Central memory CD8-positive, alpha-beta T cell (primary cell): Measurements from ENCODE around the gene SON.

Experiments
- ATAC-seq: fragments of 150-1000 bp; cut with Tn5 transposase; replicated peaks from 2 replicates; pipeline ENCODE4 v1.10.0; 2022; ENCODE audit warnings: mild to moderate bottlenecking, moderate FRiP score, moderate number of reproducible peaks; ENCODE audit not compliant: poor library complexity, severe bottlenecking; ENCODE audit errors: extremely low read depth
- DNase-seq, 2 donors: peaks; one replicate each; pipeline ENCODE4 v3.0.0; 2021; ENCODE audit warnings: low spot score in 2 of 2
- H3K27ac Mint-ChIP-seq: one replicate; pipeline ENCODE4 v1.8.0; 2022; ENCODE audit warnings: low read depth, mild to moderate bottlenecking, moderate library complexity, mixed read lengths
- H3K27me3 Mint-ChIP-seq: one replicate; pipeline ENCODE4 v1.8.0; 2022; ENCODE audit warnings: mixed read lengths
- H3K36me3 Mint-ChIP-seq: one replicate; pipeline ENCODE4 v1.8.0; 2022; ENCODE audit warnings: mild to moderate bottlenecking, moderate library complexity, mixed read lengths; ENCODE audit not compliant: insufficient read depth
- H3K4me1 Mint-ChIP-seq: one replicate; pipeline ENCODE4 v1.8.0; 2022; ENCODE audit warnings: mixed read lengths
- H3K4me3 Mint-ChIP-seq: one replicate; pipeline ENCODE4 v1.8.0; 2022; ENCODE audit warnings: mild to moderate bottlenecking, moderate library complexity, mixed read lengths
- H3K9me3 Mint-ChIP-seq: one replicate; pipeline ENCODE4 v1.8.0; 2022; ENCODE audit warnings: mixed read lengths

The SON gene

DNA sequence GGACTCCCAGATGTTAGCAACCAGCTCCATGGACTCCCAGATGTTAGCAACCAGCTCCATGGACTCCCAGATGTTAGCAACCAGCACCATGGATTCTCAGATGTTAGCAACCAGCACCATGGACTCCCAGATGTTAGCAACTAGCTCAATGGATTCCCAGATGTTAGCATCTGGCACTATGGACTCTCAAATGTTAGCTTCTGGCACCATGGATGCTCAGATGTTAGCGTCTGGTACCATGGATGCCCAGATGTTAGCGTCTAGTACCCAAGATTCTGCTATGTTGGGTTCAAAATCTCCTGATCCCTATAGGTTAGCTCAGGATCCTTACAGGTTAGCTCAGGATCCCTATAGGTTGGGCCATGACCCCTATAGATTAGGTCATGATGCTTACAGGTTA lies 8.8 kb downstream of the SON start:
- no peak for ATAC-seq
- H3K27ac Mint-ChIP-seq: no peak overlapping the region

DNA sequence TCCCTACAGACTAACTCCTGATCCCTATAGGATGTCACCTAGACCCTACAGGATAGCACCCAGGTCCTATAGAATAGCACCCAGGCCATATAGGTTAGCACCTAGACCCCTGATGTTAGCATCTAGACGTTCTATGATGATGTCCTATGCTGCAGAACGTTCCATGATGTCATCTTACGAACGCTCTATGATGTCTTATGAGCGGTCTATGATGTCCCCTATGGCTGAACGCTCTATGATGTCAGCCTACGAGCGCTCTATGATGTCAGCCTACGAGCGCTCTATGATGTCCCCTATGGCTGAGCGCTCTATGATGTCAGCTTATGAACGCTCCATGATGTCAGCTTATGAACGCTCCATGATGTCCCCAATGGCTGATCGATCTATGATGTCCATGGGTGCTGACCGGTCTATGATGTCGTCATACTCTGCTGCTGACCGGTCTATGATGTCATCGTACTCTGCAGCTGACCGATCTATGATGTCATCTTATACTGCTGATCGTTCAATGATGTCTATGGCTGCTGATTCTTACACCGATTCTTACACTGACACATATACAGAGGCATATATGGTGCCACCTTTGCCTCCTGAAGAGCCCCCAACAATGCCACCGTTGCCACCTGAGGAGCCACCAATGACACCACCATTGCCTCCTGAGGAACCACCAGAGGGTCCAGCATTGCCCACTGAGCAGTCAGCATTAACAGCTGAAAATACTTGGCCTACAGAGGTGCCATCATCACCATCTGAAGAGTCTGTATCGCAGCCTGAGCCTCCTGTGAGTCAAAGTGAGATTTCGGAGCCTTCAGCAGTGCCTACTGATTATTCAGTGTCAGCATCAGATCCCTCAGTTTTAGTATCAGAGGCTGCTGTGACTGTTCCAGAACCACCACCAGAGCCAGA lies 9.5 kb downstream of the SON start:
- Mint-ChIP-seq H3K36me3 (peaks cover 81% of the 10 kb centered on the region), H3K27ac (peak overlapping the region; percentile 14)
- no peak for ATAC-seq

More for the DNA sequence above, 8.8 kb downstream of the SON start:
- no peak overlapping the region for H3K4me3 Mint-ChIP-seq
- H3K27me3 Mint-ChIP-seq: no peaks in the 10 kb centered on the region
- peaks cover 81% of the 10 kb centered on the region for H3K36me3 Mint-ChIP-seq
- peaks cover 42% of the 10 kb centered on the region for H3K4me1 Mint-ChIP-seq
- DNase-seq: no peak
- no peaks in the 10 kb centered on the region for H3K9me3 Mint-ChIP-seq

DNA sequence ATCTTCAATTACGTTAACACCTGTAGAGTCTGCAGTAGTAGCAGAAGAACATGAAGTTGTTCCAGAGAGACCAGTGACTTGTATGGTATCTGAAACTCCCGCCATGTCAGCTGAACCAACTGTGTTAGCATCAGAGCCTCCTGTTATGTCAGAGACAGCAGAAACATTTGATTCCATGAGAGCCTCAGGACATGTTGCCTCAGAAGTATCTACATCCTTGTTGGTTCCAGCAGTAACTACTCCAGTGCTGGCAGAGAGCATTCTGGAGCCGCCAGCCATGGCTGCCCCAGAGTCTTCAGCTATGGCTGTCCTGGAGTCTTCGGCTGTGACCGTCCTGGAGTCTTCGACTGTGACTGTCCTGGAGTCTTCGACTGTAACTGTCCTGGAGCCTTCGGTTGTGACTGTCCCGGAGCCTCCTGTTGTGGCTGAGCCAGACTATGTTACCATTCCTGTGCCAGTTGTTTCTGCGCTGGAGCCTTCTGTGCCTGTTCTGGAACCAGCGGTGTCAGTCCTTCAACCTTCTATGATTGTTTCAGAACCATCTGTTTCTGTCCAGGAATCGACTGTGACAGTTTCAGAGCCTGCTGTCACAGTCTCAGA lies 10.3 kb downstream of the SON start:
- H3K36me3 Mint-ChIP-seq: peaks cover 83% of the 10 kb centered on the region
- H3K9me3 Mint-ChIP-seq: no peaks in the 10 kb centered on the region
- H3K27ac Mint-ChIP-seq: peak overlapping the region; percentile 80
- no peaks in the 10 kb centered on the region for H3K27me3 Mint-ChIP-seq
- peaks cover 51% of the 10 kb centered on the region for H3K4me1 Mint-ChIP-seq
- H3K4me3 Mint-ChIP-seq: no peak overlapping the region
- DNase-seq (no peak), ATAC-seq (no peak)

More for the DNA sequence above, 9.5 kb downstream of the SON start:
- Mint-ChIP-seq H3K9me3 (no peaks in the 10 kb centered on the region), H3K4me1 (peaks cover 49% of the 10 kb centered on the region), H3K4me3 (peak overlapping the region; percentile 10), H3K27me3 (no peaks in the 10 kb centered on the region)
- no peak for DNase-seq

DNA sequence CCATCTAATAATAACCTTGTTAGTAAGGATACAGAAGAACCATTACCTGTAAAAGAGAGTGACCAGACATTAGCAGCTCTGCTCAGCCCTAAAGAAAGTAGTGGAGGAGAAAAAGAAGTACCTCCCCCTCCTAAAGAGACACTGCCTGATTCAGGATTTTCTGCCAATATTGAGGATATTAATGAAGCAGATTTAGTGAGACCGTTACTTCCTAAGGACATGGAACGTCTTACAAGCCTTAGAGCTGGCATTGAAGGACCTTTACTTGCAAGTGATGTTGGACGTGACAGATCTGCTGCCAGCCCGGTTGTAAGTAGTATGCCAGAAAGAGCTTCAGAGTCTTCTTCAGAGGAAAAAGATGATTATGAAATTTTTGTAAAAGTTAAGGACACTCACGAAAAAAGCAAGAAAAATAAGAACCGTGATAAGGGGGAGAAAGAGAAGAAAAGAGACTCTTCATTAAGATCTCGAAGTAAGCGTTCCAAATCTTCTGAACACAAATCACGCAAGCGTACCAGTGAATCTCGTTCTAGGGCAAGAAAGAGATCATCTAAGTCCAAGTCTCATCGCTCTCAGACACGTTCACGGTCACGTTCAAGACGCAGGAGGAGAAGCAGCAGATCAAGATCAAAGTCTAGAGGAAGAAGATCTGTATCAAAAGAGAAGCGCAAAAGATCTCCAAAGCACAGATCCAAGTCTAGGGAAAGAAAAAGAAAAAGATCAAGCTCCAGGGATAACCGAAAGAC lies 11.6 kb downstream of the SON start:
- no peaks in the 10 kb centered on the region for H3K27me3 Mint-ChIP-seq
- peak overlapping the region; percentile 58 for H3K4me3 Mint-ChIP-seq
- no peak for DNase-seq
- H3K9me3 Mint-ChIP-seq: no peaks in the 10 kb centered on the region
- H3K27ac Mint-ChIP-seq: peak overlapping the region; percentile 80
- ATAC-seq: no peak
- H3K36me3 Mint-ChIP-seq: peaks cover 83% of the 10 kb centered on the region
- peaks cover 56% of the 10 kb centered on the region for H3K4me1 Mint-ChIP-seq

DNA sequence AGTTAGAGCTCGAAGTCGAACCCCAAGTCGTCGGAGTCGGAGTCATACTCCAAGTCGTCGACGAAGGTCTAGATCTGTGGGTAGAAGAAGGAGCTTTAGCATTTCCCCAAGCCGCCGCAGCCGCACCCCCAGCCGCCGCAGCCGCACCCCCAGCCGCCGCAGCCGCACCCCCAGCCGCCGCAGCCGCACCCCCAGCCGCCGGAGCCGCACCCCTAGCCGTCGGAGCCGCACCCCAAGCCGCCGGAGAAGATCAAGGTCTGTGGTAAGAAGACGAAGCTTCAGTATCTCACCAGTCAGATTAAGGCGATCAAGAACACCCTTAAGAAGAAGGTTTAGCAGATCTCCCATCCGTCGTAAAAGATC lies 12.1 kb downstream of the SON start:
- H3K27ac Mint-ChIP-seq: peak overlapping the region; percentile 80
- no peaks in the 10 kb centered on the region for H3K9me3 Mint-ChIP-seq
- peak overlapping the region; percentile 58 for H3K4me3 Mint-ChIP-seq
- H3K4me1 Mint-ChIP-seq: peaks cover 54% of the 10 kb centered on the region
- H3K36me3 Mint-ChIP-seq: peaks cover 85% of the 10 kb centered on the region
- ATAC-seq (no peak), DNase-seq (no peak)
- no peaks in the 10 kb centered on the region for H3K27me3 Mint-ChIP-seq

DNA sequence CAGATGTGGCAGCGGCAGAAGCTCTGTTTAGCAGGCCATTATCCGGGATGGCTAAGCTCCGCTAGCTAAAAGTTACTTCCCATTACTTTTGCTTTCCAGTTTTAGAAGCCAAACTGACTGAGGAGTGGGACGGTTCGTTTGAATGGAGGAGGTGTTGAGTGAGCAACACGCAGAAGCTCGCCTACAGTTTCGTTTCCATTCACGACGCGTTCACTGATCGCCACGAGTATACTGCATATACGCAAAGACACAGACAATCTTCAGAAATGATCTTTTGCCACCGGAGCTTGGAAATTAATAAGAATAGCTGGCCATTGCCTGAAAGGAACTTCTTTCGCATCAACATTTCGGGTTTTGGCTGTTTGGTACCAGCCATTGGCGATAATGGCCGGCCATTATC lies 14.6 kb downstream of the SON start:
- Mint-ChIP-seq H3K36me3 (peaks cover 89% of the 10 kb centered on the region), H3K9me3 (no peaks in the 10 kb centered on the region), H3K27ac (no peak overlapping the region), H3K4me3 (no peak overlapping the region), H3K27me3 (no peaks in the 10 kb centered on the region), H3K4me1 (peaks cover 68% of the 10 kb centered on the region)
- no peak for ATAC-seq
- no peak for DNase-seq

DNA sequence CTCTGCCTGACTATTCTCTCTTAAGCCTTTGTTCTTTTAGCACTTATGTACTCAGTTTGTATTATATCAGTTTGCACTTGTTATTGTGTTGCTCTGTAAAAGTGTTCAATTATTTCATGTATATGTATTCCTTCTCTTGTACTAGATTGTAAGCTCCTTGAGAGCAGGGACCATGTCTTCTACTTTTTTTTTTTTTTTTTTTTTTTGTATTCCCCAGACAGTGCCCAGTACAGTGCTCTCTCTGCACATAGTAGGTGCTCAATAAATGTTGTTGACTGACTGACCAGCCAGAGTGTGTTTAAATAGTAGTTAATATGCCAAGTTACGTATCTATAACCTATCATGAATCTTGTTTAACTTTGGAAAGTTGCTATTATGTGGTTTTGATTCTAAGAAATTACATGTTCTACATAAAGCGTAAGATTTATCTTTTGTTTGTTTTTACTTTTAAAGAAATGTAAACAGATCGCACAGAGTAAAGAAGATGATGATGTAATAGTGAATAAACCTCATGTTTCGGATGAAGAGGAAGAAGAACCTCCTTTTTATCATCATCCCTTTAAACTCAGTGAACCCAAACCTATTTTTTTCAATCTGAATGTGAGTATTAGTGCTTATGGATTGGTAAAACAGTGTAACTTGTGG lies 16.1 kb downstream of the SON start:
- Mint-ChIP-seq H3K4me1 (peaks cover 74% of the 10 kb centered on the region), H3K27me3 (no peaks in the 10 kb centered on the region), H3K27ac (no peak overlapping the region), H3K4me3 (no peak overlapping the region), H3K9me3 (no peaks in the 10 kb centered on the region), H3K36me3 (peaks cover 78% of the 10 kb centered on the region)
- DNase-seq (no peak), ATAC-seq (no peak)

DNA sequence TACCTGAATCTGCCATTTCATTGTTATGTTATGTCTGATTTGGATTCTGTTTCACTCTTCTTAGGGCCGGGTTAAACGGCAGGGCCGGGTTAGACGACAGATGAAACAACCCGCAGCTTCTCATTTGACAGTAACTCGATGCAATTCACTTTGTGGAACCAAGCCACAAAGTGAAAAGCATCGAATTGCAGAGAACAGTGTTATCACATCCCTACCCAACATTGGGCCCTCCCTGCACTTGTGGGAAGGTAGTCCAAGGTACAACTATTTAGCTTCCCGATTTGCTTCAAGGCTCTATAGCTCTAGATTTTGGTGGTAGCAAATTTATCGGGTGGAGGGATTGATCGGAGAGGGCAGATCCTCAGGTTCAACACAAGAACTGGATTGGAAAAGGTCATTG lies 17.0 kb downstream of the SON start:
- no peaks in the 10 kb centered on the region for H3K27me3 Mint-ChIP-seq
- no peaks in the 10 kb centered on the region for H3K9me3 Mint-ChIP-seq
- DNase-seq: no peak
- ATAC-seq: no peak
- peaks cover 72% of the 10 kb centered on the region for H3K36me3 Mint-ChIP-seq
- H3K4me1 Mint-ChIP-seq: peaks cover 64% of the 10 kb centered on the region
- H3K4me3 Mint-ChIP-seq: no peak overlapping the region
- H3K27ac Mint-ChIP-seq: no peak overlapping the region

DNA sequence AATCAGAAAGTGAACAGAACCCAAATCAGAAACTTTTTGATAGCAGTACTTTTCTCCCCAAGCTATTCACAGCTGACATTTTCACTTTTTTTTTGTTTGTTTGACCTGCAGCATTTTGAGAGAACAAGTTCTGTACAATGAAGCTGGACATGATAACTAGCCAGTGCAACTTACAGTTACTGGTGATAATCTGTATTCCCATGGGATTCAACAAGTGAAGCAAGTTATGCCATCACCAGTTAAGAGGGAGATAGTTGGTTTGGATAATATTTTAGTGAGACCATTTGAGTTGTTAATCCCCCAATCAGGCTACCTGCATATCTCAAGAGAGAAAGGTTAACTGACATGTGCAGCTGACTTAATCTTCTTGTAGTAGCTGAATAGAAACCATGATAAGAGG lies 18.1 kb downstream of the SON start:
- no peak for DNase-seq
- peak overlapping the region; percentile 58 for H3K27ac Mint-ChIP-seq
- H3K4me1 Mint-ChIP-seq: peaks cover 56% of the 10 kb centered on the region

DNA sequence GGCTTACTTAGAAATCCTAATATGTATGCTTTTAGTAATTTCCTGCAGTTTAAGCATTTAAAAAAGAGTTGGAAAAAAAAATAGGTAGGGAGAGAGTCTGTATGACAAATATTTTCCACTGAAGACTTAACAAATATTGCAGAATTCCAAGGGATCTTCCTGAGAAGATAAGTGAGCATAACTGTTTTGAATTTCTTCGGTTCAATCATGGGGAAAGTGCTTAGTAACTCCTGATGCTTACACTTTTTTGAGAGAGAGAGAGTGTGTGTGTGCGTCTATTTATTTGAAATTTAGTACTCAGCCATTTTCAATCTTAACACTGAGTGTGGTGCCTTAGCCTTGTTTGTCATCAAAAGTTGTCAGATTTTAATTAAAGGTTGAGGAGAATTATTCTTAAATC lies 18.5 kb downstream of the SON start:
- Mint-ChIP-seq H3K27ac (peak overlapping the region; percentile 58), H3K36me3 (peaks cover 59% of the 10 kb centered on the region)
- ATAC-seq: no peak

More for the DNA sequence above, 18.1 kb downstream of the SON start:
- Mint-ChIP-seq H3K36me3 (peaks cover 63% of the 10 kb centered on the region), H3K4me3 (no peak overlapping the region), H3K9me3 (no peaks in the 10 kb centered on the region), H3K27me3 (no peaks in the 10 kb centered on the region)
- ATAC-seq: no peak

DNA sequence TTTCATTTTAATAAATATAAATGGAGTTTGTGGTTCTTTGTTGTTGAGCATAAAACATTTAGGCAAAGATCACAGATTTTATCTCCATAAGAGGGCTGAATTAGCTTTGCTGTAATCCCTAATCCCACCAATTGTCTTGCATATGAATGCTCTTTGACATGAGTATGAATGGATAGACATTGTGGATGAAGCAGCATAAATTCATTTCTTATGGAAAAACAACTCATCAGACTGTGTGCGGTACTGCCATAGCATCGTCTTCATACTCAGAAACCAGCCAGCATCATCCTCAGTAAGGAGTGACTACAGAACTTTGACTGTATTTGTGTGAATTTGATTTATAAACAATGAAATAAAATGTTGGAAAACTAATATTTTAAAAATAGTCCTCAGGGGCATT lies 19.6 kb downstream of the SON start:
- Mint-ChIP-seq H3K9me3 (no peaks in the 10 kb centered on the region), H3K27ac (peak overlapping the region; percentile 17), H3K4me3 (no peak overlapping the region), H3K27me3 (no peaks in the 10 kb centered on the region), H3K36me3 (peaks cover 55% of the 10 kb centered on the region), H3K4me1 (peaks cover 42% of the 10 kb centered on the region)
- no peak for ATAC-seq
- DNase-seq: no peak

More for the DNA sequence above, 18.5 kb downstream of the SON start:
- H3K9me3 Mint-ChIP-seq: no peaks in the 10 kb centered on the region
- no peak for DNase-seq
- peaks cover 52% of the 10 kb centered on the region for H3K4me1 Mint-ChIP-seq
- no peaks in the 10 kb centered on the region for H3K27me3 Mint-ChIP-seq
- no peak overlapping the region for H3K4me3 Mint-ChIP-seq

DNA sequence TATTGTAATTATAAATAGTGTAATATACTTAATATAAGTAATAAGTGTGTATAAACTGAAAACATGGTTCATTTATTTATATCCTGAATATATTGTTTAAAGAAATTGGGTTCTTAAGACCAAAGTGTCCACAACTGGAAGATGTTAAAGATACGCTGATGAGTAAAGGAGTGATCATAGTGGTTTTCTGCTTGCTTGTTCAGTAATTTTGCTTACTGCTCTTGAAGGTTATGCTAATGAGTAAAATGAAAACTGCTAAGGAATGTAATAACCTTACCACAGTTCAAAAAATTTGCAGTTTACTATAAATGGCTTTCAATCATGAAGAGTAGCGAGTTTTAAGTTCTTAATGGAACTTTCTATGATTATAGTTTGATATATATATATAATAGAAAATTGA lies 23.7 kb downstream of the SON start:
- H3K9me3 Mint-ChIP-seq: no peaks in the 10 kb centered on the region
- DNase-seq (no peak), ATAC-seq (no peak)
- H3K4me3 Mint-ChIP-seq: no peak overlapping the region
- no peak overlapping the region for H3K27ac Mint-ChIP-seq
- no peaks in the 10 kb centered on the region for H3K27me3 Mint-ChIP-seq
- H3K4me1 Mint-ChIP-seq: peaks cover 29% of the 10 kb centered on the region
- H3K36me3 Mint-ChIP-seq: peaks cover 43% of the 10 kb centered on the region
